Left lobe of liver (tissue), 2 donors: ENCODE results near the gene MYO15B. TPM values are rescaled to one million over a fixed set of nuclear protein-coding genes. Genes with fewer than 3 reads are reported as not detected.
"Not testable (repeated sequence)": the region's sequence is repeated elsewhere in the genome, so short reads cannot be mapped to it uniquely, and the experiment has no call there.

Experiments used
- ATAC-seq: fragments of 200-7000 bp; cut with Tn5 transposase; one replicate; pipeline ENCODE4 v1.9.1; 2020; ENCODE audit warnings: mild to moderate bottlenecking, moderate library complexity
- DNase-seq: peaks from one replicate; pipeline ENCODE4 v3.0.0-alpha.2; 2020; ENCODE audit warnings: low spot score
- total RNA-seq: library from RNA; stranded (reverse); gene quantifications from one replicate; pipeline ENCODE4 v1.2.1, GENCODE V29; 2021
- donor health status: DM: no; HTN: no; CAD: no; lungs with moderate emphysema.
- donor health status: DM: no; HTN: yes; CAD: no.

MYO15B gene
- total RNA-seq, 1 donor from 2014 or later = 34.2 TPM

GRCh38 chr17:75575197-75575596 lies 12.4 kb upstream of the MYO15B start:
- no peak for DNase-seq
- no peak for ATAC-seq

GRCh38 chr17:75575728-75576127 lies 11.9 kb upstream of the MYO15B start:
- peak; percentile 15 for ATAC-seq
- DNase-seq = no peak

GRCh38 chr17:75576661-75577060 lies 10.9 kb upstream of the MYO15B start:
- DNase-seq = no peak
- ATAC-seq = peak; percentile 9

- not testable (repeated sequence) for ATAC-seq, DNase-seq
These were observed 6.4 kb upstream of the MYO15B start for GRCh38 chr17:75581121-75581725.

DNA sequence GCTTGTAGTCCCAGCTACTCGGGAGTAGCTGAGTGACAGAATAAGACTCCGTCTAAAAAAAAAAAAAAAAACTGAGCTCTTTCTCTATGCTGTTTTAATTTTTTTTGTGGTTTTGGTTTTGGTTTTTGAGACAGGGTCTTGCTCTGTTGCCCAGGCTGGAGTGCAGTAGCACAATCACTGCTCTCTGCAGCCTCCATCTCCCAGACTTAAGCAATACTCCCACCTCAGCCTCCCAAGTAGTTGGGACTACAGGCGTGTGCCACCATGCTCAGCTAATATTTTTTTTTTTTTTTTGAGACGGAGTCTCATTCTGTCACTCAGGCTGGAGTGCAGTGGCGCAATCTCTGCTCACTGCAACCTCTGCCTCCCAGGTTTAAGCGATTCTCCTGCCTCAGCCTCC lies 4.4 kb upstream of the MYO15B start:
- not testable (repeated sequence) for DNase-seq, ATAC-seq

GRCh38 chr17:75584849-75585175 lies 2.8 kb upstream of the MYO15B start:
- DNase-seq (no peak), ATAC-seq (no peak)

DNA sequence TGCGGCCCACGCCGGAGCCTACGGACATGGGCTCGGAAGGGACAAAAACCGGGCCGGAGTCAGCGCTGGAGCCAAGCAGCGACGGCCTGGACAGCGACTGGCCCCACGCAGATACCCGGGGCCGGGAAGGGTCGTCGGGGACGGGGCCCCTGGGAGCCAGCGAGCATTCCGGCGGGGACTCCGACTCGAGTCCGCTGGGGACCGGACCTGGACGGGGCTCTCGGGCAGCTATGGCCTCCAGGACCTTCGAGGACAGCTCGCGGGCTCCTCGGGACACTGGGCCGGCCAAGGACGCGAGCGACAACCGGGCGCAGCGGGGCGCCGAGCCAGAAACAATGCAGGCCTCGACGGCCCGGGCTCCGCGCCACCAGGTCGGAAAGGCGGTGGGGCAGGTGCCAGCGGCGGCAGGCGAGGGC lies 1.0 kb downstream of the MYO15B start:
- ATAC-seq (peak; percentile 59), DNase-seq (peak; percentile 85)

GRCh38 chr17:75589012-75589918 lies 1.7 kb downstream of the MYO15B start:
- ATAC-seq = peak; percentile 91

DNA sequence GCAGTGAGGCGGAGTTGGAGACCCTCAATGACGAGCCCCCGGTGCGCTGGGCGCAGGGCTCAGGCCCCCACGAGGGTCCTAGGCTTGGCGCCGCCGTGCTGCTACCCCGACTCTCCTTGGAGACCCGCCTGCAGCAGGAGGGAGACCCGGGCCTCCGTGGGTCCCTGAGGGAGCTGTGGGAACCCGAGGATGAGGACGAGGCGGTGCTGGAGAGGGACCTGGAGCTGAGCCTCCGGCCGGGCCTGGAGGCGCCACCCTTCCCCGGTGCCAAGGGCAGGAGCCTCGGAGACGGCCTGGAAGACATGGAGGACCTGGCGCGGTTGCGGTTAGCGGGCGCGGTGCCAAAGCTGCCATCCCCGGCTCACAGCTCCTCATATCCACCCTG lies 2.3 kb downstream of the MYO15B start:
- DNase-seq (peak; percentile 59), ATAC-seq (no peak)

More at GRCh38 chr17:75589012-75589918, 1.7 kb downstream of the MYO15B start:
- peak; percentile 93 for DNase-seq

- no peak for DNase-seq
- ATAC-seq = no peak
These were observed 2.7 kb downstream of the MYO15B start for GRCh38 chr17:75590314-75590761.

- ATAC-seq (no peak), DNase-seq (no peak)
These were observed 3.5 kb downstream of the MYO15B start for GRCh38 chr17:75590849-75591721.

DNA sequence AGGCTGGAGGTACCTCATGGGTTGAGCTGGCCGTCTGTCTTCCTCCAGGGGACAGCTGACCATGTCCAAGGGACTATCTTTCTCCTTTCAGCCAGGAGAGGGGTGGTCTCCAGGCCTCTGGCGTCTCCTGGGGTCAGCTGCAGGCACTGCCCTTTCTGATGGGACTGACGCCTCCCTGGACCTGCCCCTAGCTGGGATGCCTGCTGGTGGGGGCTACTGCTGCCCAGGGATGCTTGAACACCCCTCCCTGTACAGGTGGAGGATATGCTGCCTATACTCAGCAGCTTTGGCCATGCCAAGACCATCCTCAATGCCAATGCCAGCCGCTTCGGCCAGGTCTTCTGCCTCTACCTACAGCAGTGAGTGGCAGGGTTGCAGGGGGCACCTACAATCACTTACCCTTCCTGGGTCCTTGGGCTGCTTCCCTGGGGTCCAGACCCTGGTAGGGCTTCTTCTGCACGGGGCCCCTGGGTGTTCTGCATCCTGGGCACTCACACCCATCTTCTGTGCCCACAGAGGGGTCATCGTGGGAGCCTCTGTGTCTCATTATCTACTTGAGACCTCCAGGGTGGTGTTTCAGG lies 4.2 kb downstream of the MYO15B start:
- no peak for DNase-seq

DNA sequence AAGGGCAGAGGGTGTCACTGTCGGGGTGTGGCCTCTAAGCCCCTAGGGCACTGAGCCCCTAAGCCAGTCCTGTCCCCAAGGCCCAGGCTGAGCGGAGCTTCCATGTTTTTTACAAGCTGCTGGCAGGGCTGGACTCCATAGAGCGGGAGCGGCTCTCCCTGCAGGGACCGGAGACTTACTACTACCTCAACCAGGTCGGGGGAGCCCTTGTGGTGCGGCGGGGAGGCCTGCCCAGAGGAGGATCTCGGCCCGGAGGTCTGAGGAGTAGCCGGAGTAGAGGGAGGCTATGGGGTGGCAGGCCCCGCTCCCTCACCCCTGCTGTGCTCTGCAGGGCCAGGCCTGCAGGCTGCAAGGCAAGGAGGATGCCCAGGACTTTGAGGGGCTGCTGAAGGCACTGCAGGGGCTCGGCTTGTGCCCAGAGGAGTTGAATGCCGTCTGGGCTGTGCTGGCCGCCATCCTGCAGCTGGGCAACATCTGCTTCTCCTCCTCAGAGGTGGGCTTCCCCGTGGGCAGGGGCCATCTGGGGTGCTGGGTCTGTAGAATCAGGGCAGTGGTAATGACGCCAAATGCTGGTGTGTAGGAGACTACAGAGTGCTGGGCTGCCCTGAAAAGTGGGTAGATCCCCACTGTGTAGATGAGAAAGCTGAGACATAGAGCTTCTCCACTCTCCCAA lies 4.9 kb downstream of the MYO15B start:
- DNase-seq = no peak
- no peak for ATAC-seq

More for the DNA sequence above, 4.2 kb downstream of the MYO15B start:
- no peak for ATAC-seq

- not testable (repeated sequence) for DNase-seq
These were observed 5.8 kb downstream of the MYO15B start for GRCh38 chr17:75593430-75593829.

GRCh38 chr17:75594499-75595283 lies 7.1 kb downstream of the MYO15B start:
- ATAC-seq (no peak), DNase-seq (no peak)

More at GRCh38 chr17:75593430-75593829, 5.8 kb downstream of the MYO15B start:
- not testable (repeated sequence) for ATAC-seq

DNA sequence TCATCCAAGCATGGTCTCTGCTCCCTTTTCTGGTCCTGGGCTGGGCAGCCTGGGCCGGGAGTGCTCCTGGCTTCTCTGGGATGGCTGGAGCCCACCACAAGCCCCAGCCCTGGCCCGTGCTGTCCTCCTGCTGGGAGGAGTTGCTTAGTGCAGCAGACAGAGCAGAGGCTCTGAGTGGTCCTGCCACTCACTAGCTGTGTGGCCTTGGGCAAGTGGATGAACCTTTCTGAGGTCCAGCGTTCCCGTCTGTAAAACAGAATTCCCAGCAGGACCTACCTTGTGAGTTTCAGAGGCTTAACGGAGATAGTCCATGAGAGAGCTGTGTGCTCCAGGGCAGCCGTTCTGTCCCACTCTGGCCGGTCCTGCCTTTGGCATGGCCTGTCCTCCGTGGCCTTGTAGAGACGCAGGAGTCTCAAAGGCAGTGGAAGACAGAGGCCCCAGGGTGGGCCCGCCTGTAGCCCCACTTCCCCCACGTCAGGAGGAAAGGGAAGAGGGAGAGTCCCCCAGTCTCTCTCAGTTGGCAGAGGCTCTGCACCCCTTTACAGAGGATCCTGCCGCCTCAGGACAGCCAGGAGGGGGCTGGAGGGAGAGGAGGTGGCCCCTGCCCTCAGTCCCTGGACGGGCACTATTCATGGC lies 7.8 kb downstream of the MYO15B start:
- ATAC-seq (no peak), DNase-seq (no peak)

GRCh38 chr17:75595920-75596313 lies 8.3 kb downstream of the MYO15B start:
- ATAC-seq = no peak
- no peak for DNase-seq

GRCh38 chr17:75596320-75597087 lies 8.9 kb downstream of the MYO15B start:
- ATAC-seq (no peak), DNase-seq (no peak)
